Chondrocyte (in vitro differentiated cells): ENCODE data around the gene ACACA. TPM values are rescaled to one million over a fixed set of nuclear protein-coding genes. Genes with fewer than 3 reads are reported as not detected.

ENCODE experiments used
- DNase-seq: peaks from one replicate; pipeline ENCODE4 v3.0.0; 2021; ENCODE audit warnings: mixed read lengths, low spot score
- H3K27ac Mint-ChIP-seq: one replicate; pipeline ENCODE4 v1.8.0; 2021; ENCODE audit warnings: mild to moderate bottlenecking, moderate library complexity, mixed read lengths; ENCODE audit not compliant: unreplicated experiment
- H3K27me3 Mint-ChIP-seq: 2 replicates; pipeline ENCODE4 v1.8.0; 2021; ENCODE audit warnings: low read depth, mixed read lengths
- H3K36me3 Mint-ChIP-seq: 2 replicates; pipeline ENCODE4 v1.8.0; 2021; ENCODE audit warnings: low read depth, mixed read lengths
- H3K4me1 Mint-ChIP-seq: 2 replicates; pipeline ENCODE4 v1.8.0; 2021; ENCODE audit warnings: low read depth, mild to moderate bottlenecking, mixed read lengths
- H3K4me3 Mint-ChIP-seq: one replicate; pipeline ENCODE4 v1.8.0; 2021; ENCODE audit warnings: mild to moderate bottlenecking, moderate library complexity, mixed read lengths; ENCODE audit not compliant: unreplicated experiment
- H3K9me3 Mint-ChIP-seq: 2 replicates; pipeline ENCODE4 v1.8.0; 2021; ENCODE audit warnings: low read depth, mixed read lengths
- CTCF ChIP-seq: fragments of 200-600 bp; sonication (generic); IDR thresholded peaks from 2 replicates; pipeline ENCODE4 v1.5.0; 2021; ENCODE audit warnings: antibody characterized with exemption, mild to moderate bottlenecking, moderate library complexity
- total RNA-seq: library from RNA; stranded (reverse); gene quantifications from 3 replicates; pipeline ENCODE4 v1.2.1, GENCODE V29; 2021

ACACA gene
- total RNA-seq, 1 donor from 2014 or later: 77.1 TPM

- H3K36me3 Mint-ChIP-seq: no peaks in the 10 kb centered on the region
- no peaks in the 10 kb centered on the region for H3K4me1 Mint-ChIP-seq
- no peak overlapping the region for H3K4me3 Mint-ChIP-seq
- DNase-seq: no peak
- H3K27ac Mint-ChIP-seq: no peak overlapping the region
- TF ChIP-seq CTCF: no peak
- peaks cover 14% of the 10 kb centered on the region for H3K27me3 Mint-ChIP-seq
- peaks cover 7% of the 10 kb centered on the region for H3K9me3 Mint-ChIP-seq
Measured at GRCh38 chr17:37066322-37067255, 340.0 kb downstream of the ACACA start.

- Mint-ChIP-seq H3K4me1 (no peaks in the 10 kb centered on the region), H3K9me3 (peaks cover 7% of the 10 kb centered on the region), H3K36me3 (no peaks in the 10 kb centered on the region), H3K27me3 (peaks cover 14% of the 10 kb centered on the region), H3K4me3 (no peak overlapping the region), H3K27ac (no peak overlapping the region)
- DNase-seq: no peak
- no peak for TF ChIP-seq CTCF
Measured at GRCh38 chr17:37065486-37066321, 340.9 kb downstream of the ACACA start.

GRCh38 chr17:37064956-37065355 is 341.7 kb downstream of the ACACA start:
- H3K4me3 Mint-ChIP-seq: no peak overlapping the region
- no peak for TF ChIP-seq CTCF
- no peaks in the 10 kb centered on the region for H3K4me1 Mint-ChIP-seq
- H3K9me3 Mint-ChIP-seq: peaks cover 7% of the 10 kb centered on the region
- DNase-seq: no peak
- H3K27ac Mint-ChIP-seq: no peak overlapping the region
- peaks cover 14% of the 10 kb centered on the region for H3K27me3 Mint-ChIP-seq
- no peaks in the 10 kb centered on the region for H3K36me3 Mint-ChIP-seq

GRCh38 chr17:37064206-37064605 is 342.4 kb downstream of the ACACA start:
- Mint-ChIP-seq H3K27me3 (peaks cover 14% of the 10 kb centered on the region), H3K4me3 (no peak overlapping the region), H3K9me3 (peaks cover 3% of the 10 kb centered on the region), H3K4me1 (no peaks in the 10 kb centered on the region), H3K36me3 (no peaks in the 10 kb centered on the region), H3K27ac (no peak overlapping the region)
- no peak for DNase-seq
- no peak for TF ChIP-seq CTCF

GRCh38 chr17:37062021-37062420 is 344.6 kb downstream of the ACACA start:
- no peaks in the 10 kb centered on the region for H3K4me1 Mint-ChIP-seq

More at GRCh38 chr17:37062021-37062420, 344.6 kb downstream of the ACACA start:
- H3K4me3 Mint-ChIP-seq: no peak overlapping the region
- no peak for DNase-seq
- TF ChIP-seq CTCF: no peak
- H3K36me3 Mint-ChIP-seq: peaks cover 3% of the 10 kb centered on the region
- no peaks in the 10 kb centered on the region for H3K9me3 Mint-ChIP-seq
- peaks cover 7% of the 10 kb centered on the region for H3K27me3 Mint-ChIP-seq
- no peak overlapping the region for H3K27ac Mint-ChIP-seq
